K562 (cell line): Measurements from ENCODE around the gene TP73. TPM values are rescaled to one million over a fixed set of nuclear protein-coding genes. Genes with fewer than 3 reads are reported as not detected.

Experiments
- OTX1 ChIP-seq: fragments of 450-650 bp; formaldehyde crosslinking; IDR thresholded peaks from 2 replicates; pipeline ENCODE4 v1.4.0; 2022; ENCODE audit warnings: mild to moderate bottlenecking
- RFX1 ChIP-seq: fragments of 450-650 bp; IDR thresholded peaks from 2 replicates; pipeline ENCODE4 v1.6.1; 2016; ENCODE audit warnings: mild to moderate bottlenecking, moderate library complexity
- RUNX1 ChIP-seq: sonication (generic); IDR thresholded peaks from 2 replicates; pipeline ENCODE4 v1.6.1; 2016; ENCODE audit warnings: antibody characterized with exemption, low read depth
- SNRNP70 ChIP-seq: fragments of 200-400 bp; formaldehyde crosslinking; optimal IDR thresholded peaks from 2 replicates; pipeline ENCODE3; 2017; ENCODE audit warnings: low read depth, low read length
- ZBTB40 ChIP-seq, 2 experiments: fragments of 450-650 bp in 1 of 2; sonication (generic) in 1 of 2; formaldehyde crosslinking in 1 of 2; IDR thresholded peaks; 2 replicates each; pipeline versions ENCODE4 v1.7.1 to v1.9.0; 2016 to 2022; ENCODE audit warnings: inconsistent platforms in 1 of 2, mild to moderate bottlenecking in 1 of 2, missing genetic modification reagents in 1 of 2
- ZNF449 ChIP-seq: fragments of 250-450 bp; sonication (Bioruptor Pico); IDR thresholded peaks from 2 replicates; pipeline ENCODE4 v1.8.0; 2022; ENCODE audit warnings: moderate library complexity, mild to moderate bottlenecking, inconsistent platforms
- polyA plus RNA-seq, 8 experiments: library from polyadenylated mRNA; depleted of rRNA in 4 of 8; stranded (reverse) in 5 of 8; unstranded in 3 of 8; fragments of >200 nt; fragmentation: Nextera tagmentation in 2 of 8; fragmentation: Illumina TruSeq in 1 of 8; extraction: Ambion mirVana in 2 of 8; extraction: Trizol in 1 of 8; gene quantifications; 2 replicates each; pipeline versions ENCODE4 v1.2.1 to v1.2.3, GENCODE V29; 2011 to 2014; ENCODE audit warnings: inconsistent platforms in 1 of 8, missing spikeins in 1 of 8
- total RNA-seq, 7 experiments: library from RNA; depleted of rRNA in 6 of 7; stranded (reverse); fragments of >200 nt in 6 of 7; fragmentation: Illumina TruSeq in 2 of 7; extraction: Trizol in 2 of 7; gene quantifications; 2 replicates each; pipeline versions ENCODE4 v1.2.1 to v1.2.3, GENCODE V29; 2011 to 2021; ENCODE audit warnings: low replicate concordance in 1 of 7

The TP73 gene
- total and polyA plus RNA-seq, 9 of the 15 experiments (the other 6 are each of a cell fraction or from before 2014, with no cell fraction given) = 0.07 to 1.6 (median 0.40) TPM; not detected in 2

GRCh38 chr1:3772715-3773571, 120.6 kb downstream of the TP73 start, which contains the start of gene SMIM1 (continued):
- TF ChIP-seq ZBTB40 (IDR thresholded peaks at IDR 0.05) = 0 out of 2 replicates have a peak, but pooled peaks have one; percentile 30
- TF ChIP-seq ZBTB40 (CRISPR knock-in tag; IDR thresholded peaks at IDR 0.05) = no peak
- TF ChIP-seq OTX1 (CRISPR knock-in tag) = no peak
- TF ChIP-seq SNRNP70 = no peak
- no peak for TF ChIP-seq RFX1
- no peak for TF ChIP-seq ZNF449 (CRISPR knock-in tag)
- TF ChIP-seq RUNX1 = no peak
